Smooth muscle cell (in vitro differentiated cells): ENCODE data around the gene SMG6. TPM values are rescaled to one million over a fixed set of nuclear protein-coding genes. Genes with fewer than 3 reads are reported as not detected.

Source experiments
- DNase-seq: peaks from one replicate; lab custom pipeline; 2025; ENCODE audit not compliant: unreplicated experiment; lab: John Stamatoyannopoulos, UW
- H2AFZ ChIP-seq: fragments of 200-600 bp; sonication (generic); 2 replicates; pipeline ENCODE4 v1.6.0; 2016; ENCODE audit warnings: antibody characterized with exemption, low read depth, mild to moderate bottlenecking
- H3F3A ChIP-seq: fragments of 200-600 bp; sonication (generic); 2 replicates; pipeline ENCODE4 v1.6.0; 2017; ENCODE audit warnings: antibody characterized with exemption, low read depth
- H3K27ac ChIP-seq: fragments of 200-600 bp; sonication (generic); 2 replicates; pipeline ENCODE4 v1.5.1; 2016; ENCODE audit warnings: low read depth, mild to moderate bottlenecking
- H3K27me3 ChIP-seq: fragments of 200-600 bp; sonication (generic); 2 replicates; pipeline ENCODE4 v1.6.1; 2016; ENCODE audit warnings: low read depth, mild to moderate bottlenecking
- H3K36me3 ChIP-seq: fragments of 200-600 bp; sonication (generic); 2 replicates; pipeline ENCODE4 v1.5.1; 2016; ENCODE audit warnings: low read depth
- H3K4me1 ChIP-seq: fragments of 200-600 bp; sonication (generic); 2 replicates; pipeline ENCODE4 v1.5.1; 2016; ENCODE audit warnings: low read depth
- H3K4me2 ChIP-seq: fragments of 200-600 bp; sonication (generic); 2 replicates; pipeline ENCODE4 v1.6.0; 2016; ENCODE audit warnings: mild to moderate bottlenecking
- H3K4me3 ChIP-seq: fragments of 200-600 bp; sonication (generic); 2 replicates; pipeline ENCODE4 v1.5.1; 2016; ENCODE audit warnings: mild to moderate bottlenecking
- H3K79me2 ChIP-seq: fragments of 200-600 bp; sonication (generic); 2 replicates; pipeline ENCODE4 v1.6.0; 2016; ENCODE audit warnings: low read depth, mild to moderate bottlenecking
- H3K9ac ChIP-seq: fragments of 200-600 bp; sonication (generic); 2 replicates; pipeline ENCODE4 v1.6.0; 2016; ENCODE audit warnings: low read depth
- H3K9me3 ChIP-seq: fragments of 200-600 bp; sonication (generic); replicated peaks from 2 replicates; pipeline ENCODE4 v1.5.1; 2016; ENCODE audit warnings: low read depth
- H4K20me1 ChIP-seq: fragments of 200-600 bp; sonication (generic); 2 replicates; pipeline ENCODE4 v1.6.0; 2016; ENCODE audit warnings: low read depth
- CTCF ChIP-seq: fragments of 200-600 bp; sonication (generic); IDR thresholded peaks from 2 replicates; pipeline ENCODE4 v1.5.1; 2017; ENCODE audit warnings: borderline replicate concordance, mild to moderate bottlenecking, antibody characterized with exemption; ENCODE audit not compliant: insufficient read depth, poor library complexity, severe bottlenecking
- WGBS: methylation state at CpG from one replicate; pipeline ENCODE4 v1.1.7; 2016; ENCODE audit warnings: low lambda C conversion rate; 5-methylcytosine and 5-hydroxymethylcytosine counted together
- polyA plus RNA-seq: library from polyadenylated mRNA; unstranded; fragments of >200 nt; fragmentation: Nextera tagmentation; extraction: Ambion mirVana; gene quantifications from 2 replicates; pipeline ENCODE4 v1.2.1, GENCODE V29; 2016
- total RNA-seq: library from RNA; depleted of rRNA; stranded (reverse); fragments of >200 nt; gene quantifications from 2 replicates; pipeline ENCODE4 v1.2.3, GENCODE V29; 2014

SMG6 gene
- total and polyA plus RNA-seq, 2 experiments from 2014 or later: 10.6 to 21.4 TPM

- peaks cover 11% of the 10 kb centered on the region for H3F3A ChIP-seq
- H3K79me2 ChIP-seq: no peaks in the 10 kb centered on the region
- H3K9ac ChIP-seq: no peak overlapping the region
- WGBS: 72% methylated on average over 8 of the region's 8 CpGs
- H3K4me2 ChIP-seq: no peak overlapping the region
- H3K4me1 ChIP-seq: peaks cover 13% of the 10 kb centered on the region
- peak overlapping the region; percentile 12 for H3K27ac ChIP-seq
- H3K27me3 ChIP-seq: no peaks in the 10 kb centered on the region
- DNase-seq: no peak
- no peak overlapping the region for H3K4me3 ChIP-seq
- no peaks in the 10 kb centered on the region for H4K20me1 ChIP-seq
- H2AFZ ChIP-seq: no peak overlapping the region
- no peaks in the 10 kb centered on the region for H3K36me3 ChIP-seq
- H3K9me3 ChIP-seq: no peaks in the 10 kb centered on the region
- no peak for TF ChIP-seq CTCF
Measured at GRCh38 chr17:2346475-2346874, 42.9 kb upstream of the SMG6 start.

GRCh38 chr17:2344528-2344927, 40.9 kb upstream of the SMG6 start:
- H3F3A ChIP-seq: peaks cover 11% of the 10 kb centered on the region
- H3K36me3 ChIP-seq: no peaks in the 10 kb centered on the region
- no peak overlapping the region for H3K4me3 ChIP-seq
- no peak overlapping the region for H2AFZ ChIP-seq
- H3K27me3 ChIP-seq: no peaks in the 10 kb centered on the region
- H3K79me2 ChIP-seq: no peaks in the 10 kb centered on the region
- H3K9ac ChIP-seq: no peak overlapping the region
- TF ChIP-seq CTCF: no peak
- H3K4me1 ChIP-seq: peaks cover 13% of the 10 kb centered on the region
- no peak overlapping the region for H3K27ac ChIP-seq
- WGBS: 62% methylated on average over 10 of the region's 10 CpGs
- DNase-seq: no peak
- no peaks in the 10 kb centered on the region for H3K9me3 ChIP-seq
- H3K4me2 ChIP-seq: no peak overlapping the region
- H4K20me1 ChIP-seq: no peaks in the 10 kb centered on the region

GRCh38 chr17:2343421-2343820, 39.8 kb upstream of the SMG6 start:
- peaks cover 11% of the 10 kb centered on the region for H3F3A ChIP-seq
- H3K4me2 ChIP-seq: no peak overlapping the region
- no peak for TF ChIP-seq CTCF
- no peak overlapping the region for H3K27ac ChIP-seq
- H3K36me3 ChIP-seq: no peaks in the 10 kb centered on the region
- no peaks in the 10 kb centered on the region for H3K27me3 ChIP-seq
- 91% methylated on average over 5 of the region's 5 CpGs for WGBS
- peaks cover 10% of the 10 kb centered on the region for H3K4me1 ChIP-seq
- no peaks in the 10 kb centered on the region for H4K20me1 ChIP-seq
- no peaks in the 10 kb centered on the region for H3K79me2 ChIP-seq
- H3K9me3 ChIP-seq: no peaks in the 10 kb centered on the region
- DNase-seq: no peak
- H3K9ac ChIP-seq: no peak overlapping the region
- H2AFZ ChIP-seq: no peak overlapping the region
- no peak overlapping the region for H3K4me3 ChIP-seq

GRCh38 chr17:2338315-2338657, 34.7 kb upstream of the SMG6 start:
- H3K9ac ChIP-seq: peak overlapping the region; percentile 82
- peaks cover 10% of the 10 kb centered on the region for H3K4me1 ChIP-seq
- H3K9me3 ChIP-seq: no peaks in the 10 kb centered on the region
- H3K79me2 ChIP-seq: peaks cover 27% of the 10 kb centered on the region
- H3K36me3 ChIP-seq: peaks cover 3% of the 10 kb centered on the region
- no peak for TF ChIP-seq CTCF
- no peaks in the 10 kb centered on the region for H4K20me1 ChIP-seq
- H3K4me2 ChIP-seq: peak overlapping the region; percentile 87
- peak overlapping the region; percentile 75 for H3K4me3 ChIP-seq
- peak overlapping the region; percentile 57 for H3K27ac ChIP-seq
- no peaks in the 10 kb centered on the region for H3K27me3 ChIP-seq
- peak overlapping the region; percentile 91 for H2AFZ ChIP-seq
- peaks cover 5% of the 10 kb centered on the region for H3F3A ChIP-seq
- 14% methylated on average over 5 of the region's 5 CpGs for WGBS
- peak; percentile 28 for DNase-seq
